Midbrain (tissue), 1 donor: Measurements from ENCODE around the gene RETNLB.

Experiments used
- DNase-seq: peaks from one replicate; lab custom pipeline; 2025; lab: John Stamatoyannopoulos, UW

Gene RETNLB, protein sequence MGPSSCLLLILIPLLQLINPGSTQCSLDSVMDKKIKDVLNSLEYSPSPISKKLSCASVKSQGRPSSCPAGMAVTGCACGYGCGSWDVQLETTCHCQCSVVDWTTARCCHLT

GRCh38 chr3:108757404-108757982 lies at the start of gene RETNLB:
TSS of gene RETNLB (minus strand) at chr3:108757410. CDS start at chr3:108757185, 225 bp downstream.
- no peak for DNase-seq

- no peak for DNase-seq
Observed at GRCh38 chr3:108806316-108806715, 49.1 kb upstream of the RETNLB start.

GRCh38 chr3:108804966-108805365 lies 47.8 kb upstream of the RETNLB start:
- no peak for DNase-seq

- no peak for DNase-seq
Observed at GRCh38 chr3:108804437-108804836, 47.2 kb upstream of the RETNLB start.

GRCh38 chr3:108791473-108791872 lies 34.3 kb upstream of the RETNLB start:
- DNase-seq = no peak

- no peak for DNase-seq
Observed at GRCh38 chr3:108780235-108780634, 23.0 kb upstream of the RETNLB start.

- no peak for DNase-seq
Observed at GRCh38 chr3:108779496-108779895, 22.3 kb upstream of the RETNLB start.

DNA sequence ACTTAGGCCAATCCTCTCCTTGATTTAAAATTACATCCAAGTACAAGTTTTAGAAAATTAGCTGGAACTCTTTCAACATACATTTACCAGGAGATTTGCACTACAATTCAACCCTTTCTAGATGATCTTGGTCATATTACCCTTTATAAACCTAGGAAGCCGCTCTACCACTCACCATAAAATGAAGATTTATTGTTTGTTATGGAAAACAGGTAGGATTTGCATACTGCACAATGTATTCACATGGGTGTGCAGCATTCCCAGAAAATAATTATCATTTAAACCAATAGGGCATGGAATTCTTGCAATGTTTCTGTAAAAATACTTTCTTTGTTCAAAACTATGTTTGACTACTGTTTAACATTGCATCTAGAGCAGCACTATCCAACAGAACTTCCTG lies 18.4 kb upstream of the RETNLB start:
- no peak for DNase-seq

DNA sequence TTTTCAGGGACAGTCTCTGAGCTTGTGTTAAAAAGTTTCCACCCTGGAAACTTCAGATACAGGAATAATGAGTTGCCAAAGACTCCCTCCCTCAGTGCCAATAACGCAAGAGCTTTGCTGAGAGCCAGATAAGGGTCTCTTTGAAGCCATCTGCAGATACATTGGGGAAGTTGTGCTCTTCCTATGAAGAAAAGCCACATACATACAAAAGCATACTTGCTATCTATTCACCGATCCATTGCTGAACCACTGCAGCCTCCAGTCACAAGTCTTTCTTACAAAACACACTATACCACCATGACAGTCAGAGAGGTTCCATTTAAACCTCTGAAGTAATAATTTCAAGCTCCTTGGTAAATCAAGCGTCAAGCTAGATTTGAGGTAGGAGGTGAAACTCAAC lies 10.0 kb upstream of the RETNLB start:
- DNase-seq = no peak

DNA sequence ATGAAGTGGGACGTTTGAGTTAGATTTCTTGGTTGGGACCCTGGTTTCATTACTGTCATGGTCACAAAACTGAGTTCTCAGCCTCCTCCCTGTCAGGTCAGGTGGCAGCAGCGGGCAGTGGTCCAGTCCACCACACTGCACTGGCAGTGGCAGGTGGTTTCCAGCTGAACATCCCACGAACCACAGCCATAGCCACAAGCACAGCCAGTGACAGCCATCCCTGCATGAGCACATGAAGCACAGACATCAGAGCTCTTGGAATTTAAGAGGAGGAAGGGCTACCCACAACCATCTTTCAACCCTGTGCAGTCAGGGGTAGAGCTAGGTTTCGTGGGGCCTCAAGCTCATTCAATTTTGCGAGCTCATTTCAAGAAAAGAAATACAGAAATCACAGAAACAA lies 1.5 kb downstream of the RETNLB start:
- DNase-seq = no peak

- DNase-seq = no peak
Observed at GRCh38 chr3:108744762-108745161, 12.4 kb downstream of the RETNLB start.

- no peak for DNase-seq
Observed at GRCh38 chr3:108742929-108743328, 14.3 kb downstream of the RETNLB start.

GRCh38 chr3:108736821-108737220 lies 20.4 kb downstream of the RETNLB start:
- no peak for DNase-seq

GRCh38 chr3:108728934-108729333 lies 28.3 kb downstream of the RETNLB start:
- DNase-seq = no peak

- DNase-seq = no peak
Observed at GRCh38 chr3:108728105-108728504, 29.1 kb downstream of the RETNLB start.

- no peak for DNase-seq
Observed at GRCh38 chr3:108724101-108724500, 33.1 kb downstream of the RETNLB start.

DNA sequence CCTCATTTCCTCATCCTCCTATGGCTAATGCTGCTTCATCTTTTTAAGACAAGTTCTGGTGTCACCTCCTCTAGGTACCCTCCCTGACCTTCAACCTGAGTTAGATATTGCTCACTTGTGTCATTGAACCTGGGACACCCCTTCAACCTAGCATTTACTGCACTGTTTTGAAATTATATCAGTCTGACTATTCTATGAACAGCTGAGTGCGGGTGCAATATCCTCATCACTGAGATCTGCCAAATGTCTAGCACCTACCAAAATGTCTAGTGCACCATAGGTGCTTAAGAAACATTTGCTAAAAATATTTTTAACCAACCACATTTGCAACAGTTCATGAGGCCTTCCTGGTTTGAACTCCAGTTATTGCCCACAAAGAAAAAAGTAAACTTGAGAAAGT lies 34.5 kb downstream of the RETNLB start:
- no peak for DNase-seq

DNA sequence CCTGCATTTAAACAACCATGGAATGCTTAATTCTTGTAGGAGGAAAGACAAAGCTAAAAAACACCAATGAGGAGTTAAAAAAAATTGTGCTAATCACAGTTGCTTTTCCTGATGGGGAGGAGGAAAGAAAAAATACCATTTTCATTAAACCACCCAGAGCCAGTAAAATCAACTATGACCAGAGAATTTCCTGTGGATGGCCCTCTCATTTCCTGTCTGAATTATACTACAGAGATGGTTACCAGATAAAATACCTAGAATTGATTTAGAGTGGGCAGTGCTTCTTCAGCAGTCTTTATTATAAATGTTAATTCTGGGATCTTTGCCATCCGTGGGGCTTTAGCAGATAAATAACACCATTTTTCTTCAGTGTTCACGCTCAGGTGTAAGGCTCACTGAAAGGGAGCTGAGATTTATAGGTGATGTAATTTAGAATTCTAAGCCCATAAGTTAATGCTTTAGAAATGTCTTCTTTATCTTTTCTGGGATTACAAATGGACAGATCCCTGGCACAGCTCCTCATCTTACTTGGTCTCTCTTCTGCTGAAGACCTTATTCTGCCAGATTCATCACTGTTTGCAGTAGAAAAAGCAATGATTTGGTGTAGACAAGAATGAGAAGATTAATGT lies 37.9 kb downstream of the RETNLB start:
- DNase-seq = no peak

GRCh38 chr3:108718454-108718853 lies 38.8 kb downstream of the RETNLB start:
- no peak for DNase-seq

- no peak for DNase-seq
Observed at GRCh38 chr3:108713816-108714215, 43.4 kb downstream of the RETNLB start.

DNA sequence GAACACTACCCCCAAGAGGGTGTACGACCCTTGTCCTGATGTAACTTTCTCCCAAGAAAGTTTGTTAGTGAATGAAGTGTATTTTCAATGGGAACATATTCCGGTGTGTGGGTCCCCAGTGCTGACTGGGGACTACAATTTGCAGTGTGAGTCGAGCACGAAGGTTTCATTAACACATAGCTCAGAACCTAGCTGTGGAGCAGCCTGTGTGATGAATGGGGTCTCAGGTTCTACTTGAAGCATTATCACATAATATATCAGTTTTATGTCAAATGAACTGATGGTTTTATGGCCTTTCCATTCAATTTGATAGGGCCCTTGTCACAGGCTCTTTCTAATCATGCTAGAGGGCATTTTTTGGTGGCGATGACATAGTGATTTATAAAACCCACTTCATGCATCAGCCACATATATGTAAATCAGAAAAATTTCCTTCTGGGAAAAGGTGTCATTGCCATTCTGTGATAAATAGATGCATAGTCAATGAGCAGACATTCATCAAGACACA lies 44.1 kb downstream of the RETNLB start:
- DNase-seq = no peak
